Central memory CD8-positive, alpha-beta T cell (primary cell): ENCODE data around the gene ARID2.

Source experiments
- ATAC-seq: fragments of 150-1000 bp; cut with Tn5 transposase; replicated peaks from 2 replicates; pipeline ENCODE4 v1.10.0; 2022; ENCODE audit warnings: mild to moderate bottlenecking, moderate FRiP score, moderate number of reproducible peaks; ENCODE audit not compliant: poor library complexity, severe bottlenecking; ENCODE audit errors: extremely low read depth
- DNase-seq, 2 donors: peaks; one replicate each; pipeline ENCODE4 v3.0.0; 2021; ENCODE audit warnings: low spot score in 2 of 2
- H3K27ac Mint-ChIP-seq: one replicate; pipeline ENCODE4 v1.8.0; 2022; ENCODE audit warnings: low read depth, mild to moderate bottlenecking, moderate library complexity, mixed read lengths
- H3K27me3 Mint-ChIP-seq: one replicate; pipeline ENCODE4 v1.8.0; 2022; ENCODE audit warnings: mixed read lengths
- H3K36me3 Mint-ChIP-seq: one replicate; pipeline ENCODE4 v1.8.0; 2022; ENCODE audit warnings: mild to moderate bottlenecking, moderate library complexity, mixed read lengths; ENCODE audit not compliant: insufficient read depth
- H3K4me1 Mint-ChIP-seq: one replicate; pipeline ENCODE4 v1.8.0; 2022; ENCODE audit warnings: mixed read lengths
- H3K4me3 Mint-ChIP-seq: one replicate; pipeline ENCODE4 v1.8.0; 2022; ENCODE audit warnings: mild to moderate bottlenecking, moderate library complexity, mixed read lengths
- H3K9me3 Mint-ChIP-seq: one replicate; pipeline ENCODE4 v1.8.0; 2022; ENCODE audit warnings: mixed read lengths

The ARID2 gene

DNA sequence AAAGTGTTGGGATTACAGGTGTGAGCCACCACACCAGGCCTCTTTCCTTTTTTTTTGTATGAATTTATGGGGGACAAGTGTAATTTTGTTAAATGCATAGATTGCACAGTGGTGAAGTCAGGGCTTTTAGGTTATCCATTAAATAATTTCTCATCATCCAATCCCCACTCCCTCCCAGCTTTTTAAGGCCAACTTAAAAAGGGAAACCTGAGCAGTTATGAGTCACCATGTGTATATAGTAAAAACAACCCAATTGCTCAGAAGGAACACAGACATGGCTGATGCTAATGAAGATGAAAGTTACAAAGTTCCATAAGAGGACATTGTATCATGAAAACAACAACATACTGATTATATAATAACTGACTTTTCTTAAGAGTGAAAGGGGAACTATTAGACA lies 25.6 kb upstream of the ARID2 start:
- Mint-ChIP-seq H3K4me3 (no peak overlapping the region), H3K36me3 (no peaks in the 10 kb centered on the region), H3K27ac (no peak overlapping the region), H3K27me3 (no peaks in the 10 kb centered on the region), H3K4me1 (peaks cover 9% of the 10 kb centered on the region), H3K9me3 (no peaks in the 10 kb centered on the region)
- no peak for ATAC-seq
- DNase-seq = no peak

DNA sequence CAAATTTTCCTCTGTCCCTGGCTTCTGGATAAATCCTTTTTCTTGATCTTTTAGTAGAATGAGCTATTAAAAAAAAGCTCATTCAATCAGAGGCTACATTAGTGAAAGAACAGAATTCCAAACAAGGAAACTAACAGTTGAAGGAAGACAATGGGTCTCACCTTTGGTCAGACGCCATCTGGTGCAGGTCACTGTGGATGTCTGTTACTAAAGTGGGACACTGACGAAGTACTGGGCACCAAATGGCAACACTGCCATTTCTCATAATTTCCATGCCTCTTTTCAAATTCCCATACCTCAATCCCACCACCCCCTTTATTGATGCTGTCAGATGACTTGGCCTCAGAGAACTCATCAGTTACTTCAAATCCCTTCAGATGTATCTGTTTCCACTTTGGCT lies 24.5 kb upstream of the ARID2 start:
- Mint-ChIP-seq H3K9me3 (no peaks in the 10 kb centered on the region), H3K36me3 (no peaks in the 10 kb centered on the region), H3K4me3 (no peak overlapping the region), H3K27me3 (no peaks in the 10 kb centered on the region), H3K4me1 (peaks cover 15% of the 10 kb centered on the region), H3K27ac (no peak overlapping the region)
- ATAC-seq (no peak), DNase-seq (no peak)

DNA sequence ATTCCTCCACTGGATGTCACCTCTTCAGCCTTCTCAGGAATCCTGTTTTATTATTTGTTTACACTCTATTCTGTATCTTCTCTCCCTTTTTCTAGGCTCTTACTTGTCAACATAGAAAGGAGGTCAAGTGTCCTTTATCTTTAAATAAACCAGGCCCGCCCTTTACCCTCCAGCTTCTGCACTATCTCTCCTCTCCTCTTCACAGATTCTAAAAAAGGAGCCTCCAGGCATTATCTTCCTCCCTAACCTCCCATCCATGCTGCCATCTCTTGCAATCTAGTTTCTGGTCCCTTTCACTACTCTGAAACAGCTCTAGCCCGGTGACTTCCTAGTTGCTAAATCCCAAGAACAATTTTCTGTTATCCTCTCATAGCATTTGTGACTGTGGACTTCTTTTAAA lies 24.1 kb upstream of the ARID2 start:
- no peaks in the 10 kb centered on the region for H3K9me3 Mint-ChIP-seq
- no peaks in the 10 kb centered on the region for H3K27me3 Mint-ChIP-seq
- H3K4me3 Mint-ChIP-seq = no peak overlapping the region
- no peaks in the 10 kb centered on the region for H3K36me3 Mint-ChIP-seq
- H3K4me1 Mint-ChIP-seq = peaks cover 15% of the 10 kb centered on the region
- no peak for DNase-seq
- H3K27ac Mint-ChIP-seq = no peak overlapping the region
- ATAC-seq = no peak

DNA sequence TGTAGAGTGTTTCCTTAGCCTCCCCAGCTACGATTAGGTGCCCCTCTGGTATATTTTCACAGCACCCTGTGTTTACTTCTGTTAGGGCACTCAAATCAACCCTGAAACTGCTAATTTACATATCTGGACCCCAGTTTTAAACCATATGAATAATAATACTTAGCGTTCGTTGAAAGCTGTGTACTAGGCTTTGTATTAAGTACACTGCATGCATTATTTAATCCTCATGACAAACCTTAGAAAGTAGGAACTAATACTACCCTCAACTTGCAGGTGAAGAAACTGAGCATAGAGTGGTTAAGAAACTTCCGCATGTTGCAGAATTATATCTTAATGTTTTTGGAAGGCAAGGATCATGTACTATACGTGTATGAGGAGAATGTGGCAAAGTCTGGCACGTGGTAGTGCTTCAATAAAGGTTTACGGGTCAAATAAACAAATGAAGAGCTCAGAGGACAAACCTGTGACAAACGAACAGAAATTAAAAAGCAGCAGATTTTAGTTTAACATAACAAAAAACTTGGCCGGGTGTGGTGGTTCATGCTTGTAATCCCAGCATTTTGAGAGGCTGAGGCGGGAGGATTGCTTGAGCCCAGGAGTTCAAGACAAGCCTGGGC lies 22.2 kb upstream of the ARID2 start:
- no peak for ATAC-seq

DNA sequence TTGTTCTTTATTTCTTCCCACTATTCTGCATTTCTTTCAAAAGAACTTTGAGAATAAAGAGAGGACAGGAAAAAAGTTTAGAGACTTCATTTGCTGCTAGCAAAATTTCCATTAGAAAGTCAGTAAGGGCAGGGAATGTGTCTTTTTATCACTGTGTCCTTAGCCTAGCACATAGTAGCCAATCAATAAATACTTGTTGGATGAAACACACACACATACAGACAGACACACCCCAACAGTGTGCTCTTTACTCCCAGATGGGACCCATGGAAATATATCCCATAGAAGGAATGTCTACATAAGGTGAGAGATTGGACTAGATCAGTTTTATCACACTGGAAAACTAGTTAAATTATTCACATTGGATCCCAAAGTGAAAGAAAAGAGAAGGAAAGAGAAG lies 21.1 kb upstream of the ARID2 start:
- no peaks in the 10 kb centered on the region for H3K9me3 Mint-ChIP-seq
- no peak for DNase-seq
- peaks cover 2% of the 10 kb centered on the region for H3K36me3 Mint-ChIP-seq
- no peak overlapping the region for H3K4me3 Mint-ChIP-seq
- H3K27ac Mint-ChIP-seq = no peak overlapping the region
- peaks cover 25% of the 10 kb centered on the region for H3K4me1 Mint-ChIP-seq
- no peaks in the 10 kb centered on the region for H3K27me3 Mint-ChIP-seq
- no peak for ATAC-seq

More for the DNA sequence above, 22.2 kb upstream of the ARID2 start:
- peaks cover under 1% of the 10 kb centered on the region for H3K36me3 Mint-ChIP-seq
- no peak overlapping the region for H3K4me3 Mint-ChIP-seq
- H3K9me3 Mint-ChIP-seq = no peaks in the 10 kb centered on the region
- DNase-seq = no peak
- no peaks in the 10 kb centered on the region for H3K27me3 Mint-ChIP-seq
- H3K4me1 Mint-ChIP-seq = peaks cover 17% of the 10 kb centered on the region
- no peak overlapping the region for H3K27ac Mint-ChIP-seq

DNA sequence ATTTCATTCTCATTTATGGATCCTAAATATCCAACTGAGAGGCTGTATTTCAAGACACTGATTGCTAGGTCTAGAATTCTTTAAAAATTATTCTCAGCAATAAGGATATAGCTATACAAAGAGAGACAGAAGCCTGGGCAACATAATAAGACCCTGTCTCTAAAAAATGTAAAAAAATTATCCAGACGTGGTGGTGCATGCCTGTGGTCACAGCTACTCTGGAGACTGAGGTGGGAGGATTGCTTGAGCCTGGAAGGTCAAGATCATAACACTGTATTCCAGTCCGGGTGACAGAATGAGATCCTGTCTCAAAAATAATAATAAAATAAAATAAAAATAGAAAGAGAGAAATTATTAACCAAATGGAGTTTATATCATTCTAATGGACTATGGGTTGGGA lies 20.6 kb upstream of the ARID2 start:
- Mint-ChIP-seq H3K27me3 (no peaks in the 10 kb centered on the region), H3K4me3 (no peak overlapping the region), H3K36me3 (peaks cover 2% of the 10 kb centered on the region), H3K4me1 (peaks cover 30% of the 10 kb centered on the region), H3K9me3 (no peaks in the 10 kb centered on the region), H3K27ac (no peak overlapping the region)
- ATAC-seq = no peak
- no peak for DNase-seq

DNA sequence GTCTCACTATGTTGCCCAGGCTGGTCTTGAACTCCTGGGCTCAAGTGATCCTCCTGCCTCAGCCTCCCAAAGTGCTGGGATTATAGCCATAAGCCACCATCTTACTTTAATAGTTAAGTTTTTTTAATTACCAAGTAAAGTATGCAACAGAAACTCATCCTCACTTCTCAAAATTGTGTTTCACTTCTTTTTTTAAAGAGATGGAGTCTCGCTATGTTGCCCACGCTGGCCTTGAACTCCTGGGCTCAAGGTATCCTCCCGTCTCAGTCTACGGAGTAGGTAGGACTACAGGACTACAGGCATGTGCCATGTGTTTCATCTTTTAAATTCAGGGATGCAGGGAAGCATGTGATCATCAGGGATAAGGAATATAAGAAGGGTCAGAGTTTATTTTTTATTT lies 17.2 kb upstream of the ARID2 start:
- no peaks in the 10 kb centered on the region for H3K27me3 Mint-ChIP-seq
- H3K27ac Mint-ChIP-seq = no peak overlapping the region
- H3K4me3 Mint-ChIP-seq = no peak overlapping the region
- no peaks in the 10 kb centered on the region for H3K9me3 Mint-ChIP-seq
- ATAC-seq (no peak), DNase-seq (no peak)
- peaks cover 2% of the 10 kb centered on the region for H3K36me3 Mint-ChIP-seq
- H3K4me1 Mint-ChIP-seq = peaks cover 39% of the 10 kb centered on the region

DNA sequence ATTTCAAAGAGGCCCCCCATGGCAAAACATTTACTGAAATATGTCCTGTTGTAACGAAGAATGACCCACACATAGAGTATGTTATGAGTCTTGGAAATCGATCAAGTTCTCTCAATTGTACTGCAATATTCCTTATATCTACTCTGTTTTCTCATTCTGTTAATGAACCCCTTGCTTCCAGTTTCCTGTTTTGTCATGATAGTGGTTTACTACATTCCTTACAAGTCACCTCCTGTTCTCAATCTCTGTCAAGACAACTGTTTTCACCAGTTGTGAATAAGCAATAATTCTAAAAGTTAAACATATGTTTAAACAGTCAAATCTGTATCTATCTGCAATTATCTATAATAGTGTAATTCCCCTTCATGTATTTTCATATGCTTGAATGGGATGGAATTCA lies 16.4 kb upstream of the ARID2 start:
- no peaks in the 10 kb centered on the region for H3K9me3 Mint-ChIP-seq
- no peak for DNase-seq
- H3K4me1 Mint-ChIP-seq = peaks cover 35% of the 10 kb centered on the region
- H3K36me3 Mint-ChIP-seq = peaks cover 2% of the 10 kb centered on the region
- no peak overlapping the region for H3K4me3 Mint-ChIP-seq
- ATAC-seq = no peak
- no peaks in the 10 kb centered on the region for H3K27me3 Mint-ChIP-seq
- no peak overlapping the region for H3K27ac Mint-ChIP-seq

DNA sequence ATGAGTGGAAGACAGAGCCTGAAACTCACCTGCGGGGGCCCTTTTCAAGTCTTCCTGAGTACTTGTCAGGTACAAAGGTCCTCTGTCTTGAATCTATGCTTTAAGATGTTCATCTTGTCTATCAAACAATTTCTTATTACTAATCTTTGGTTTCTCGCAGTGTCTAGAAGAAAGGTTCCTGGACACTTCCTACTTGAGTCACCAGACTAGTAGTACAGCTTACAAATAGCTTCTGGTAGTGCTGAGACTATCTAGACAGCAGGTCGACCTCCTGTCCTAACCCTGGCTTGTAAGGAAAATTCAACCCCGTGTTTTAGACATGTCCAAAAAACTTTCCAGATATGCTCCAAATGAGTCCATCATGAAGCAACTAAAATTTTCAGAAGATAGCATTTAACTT lies 11.2 kb upstream of the ARID2 start:
- ATAC-seq = no peak
- Mint-ChIP-seq H3K9me3 (no peaks in the 10 kb centered on the region), H3K27me3 (no peaks in the 10 kb centered on the region), H3K4me1 (peaks cover 67% of the 10 kb centered on the region), H3K36me3 (peaks cover 2% of the 10 kb centered on the region), H3K27ac (no peak overlapping the region), H3K4me3 (no peak overlapping the region)
- DNase-seq = no peak

DNA sequence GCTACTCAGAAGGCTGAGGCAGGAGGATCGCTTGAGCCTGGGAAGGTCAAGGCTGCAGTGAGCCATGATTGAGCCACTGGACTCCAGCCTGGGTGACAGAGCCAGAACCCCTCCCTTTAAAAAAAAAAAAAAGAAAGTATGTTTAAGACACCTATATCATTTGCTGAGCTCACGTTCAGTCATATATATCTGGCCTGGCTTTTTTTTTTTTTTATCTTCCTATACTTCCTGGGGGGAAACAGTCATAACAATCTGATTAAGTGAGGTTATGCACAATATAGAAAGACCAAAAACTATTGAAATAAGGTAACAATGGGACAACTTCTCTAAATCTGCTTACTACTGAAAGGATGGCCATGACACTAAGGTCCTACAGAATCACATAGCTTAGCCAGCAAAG lies 9.4 kb upstream of the ARID2 start:
- peaks cover 55% of the 10 kb centered on the region for H3K4me1 Mint-ChIP-seq
- H3K27me3 Mint-ChIP-seq = no peaks in the 10 kb centered on the region
- H3K36me3 Mint-ChIP-seq = peaks cover 2% of the 10 kb centered on the region
- no peaks in the 10 kb centered on the region for H3K9me3 Mint-ChIP-seq
- no peak for DNase-seq
- no peak for ATAC-seq
- no peak overlapping the region for H3K4me3 Mint-ChIP-seq
- H3K27ac Mint-ChIP-seq = no peak overlapping the region

DNA sequence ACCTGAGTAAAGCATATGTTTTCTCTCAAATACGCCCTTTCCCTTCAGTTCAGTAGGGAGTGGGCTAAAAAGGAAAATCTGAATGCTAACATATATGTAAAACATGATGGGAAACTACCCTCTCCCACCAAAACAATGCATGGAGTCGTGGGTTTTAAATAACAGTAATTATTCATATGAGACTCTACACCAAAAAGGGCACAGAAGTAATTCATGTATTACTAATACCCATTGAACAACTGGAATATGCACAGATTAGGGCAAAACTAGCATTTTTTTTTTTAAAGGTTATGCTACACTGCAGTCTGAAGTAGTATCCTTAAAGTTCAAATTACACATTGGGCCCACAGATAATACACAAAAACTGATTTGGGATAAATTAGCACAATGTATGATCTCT lies 8.1 kb upstream of the ARID2 start:
- no peaks in the 10 kb centered on the region for H3K9me3 Mint-ChIP-seq
- H3K27ac Mint-ChIP-seq = no peak overlapping the region

DNA sequence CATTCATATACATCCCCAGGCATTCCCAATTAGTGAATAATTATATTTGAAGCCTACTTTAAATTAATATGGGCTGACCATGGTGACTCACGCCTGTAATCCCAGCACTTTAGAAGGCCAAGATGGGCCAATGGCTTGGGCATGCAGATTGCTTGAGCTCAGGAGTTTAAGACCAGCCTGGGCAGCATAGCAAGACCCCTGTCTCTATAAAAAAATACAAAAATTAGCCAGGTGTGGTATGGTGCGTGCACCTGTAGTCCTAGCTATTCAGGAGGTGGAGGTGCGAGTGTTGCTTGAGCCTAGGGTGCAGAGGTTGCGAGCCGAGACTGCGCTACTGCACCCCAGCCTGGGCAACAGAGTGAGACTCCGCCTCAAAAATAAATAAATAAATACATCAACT lies 7.6 kb upstream of the ARID2 start:
- no peaks in the 10 kb centered on the region for H3K27me3 Mint-ChIP-seq
- H3K36me3 Mint-ChIP-seq = peaks cover 6% of the 10 kb centered on the region
- H3K27ac Mint-ChIP-seq = no peak overlapping the region
- H3K9me3 Mint-ChIP-seq = no peaks in the 10 kb centered on the region
- peak overlapping the region; percentile 69 for H3K4me3 Mint-ChIP-seq
- no peak for ATAC-seq
- no peak for DNase-seq
- H3K4me1 Mint-ChIP-seq = peaks cover 59% of the 10 kb centered on the region

More for the DNA sequence above, 8.1 kb upstream of the ARID2 start:
- no peak for DNase-seq
- no peak for ATAC-seq
- Mint-ChIP-seq H3K27me3 (no peaks in the 10 kb centered on the region), H3K4me1 (peaks cover 63% of the 10 kb centered on the region), H3K4me3 (peak overlapping the region; percentile 69), H3K36me3 (peaks cover 6% of the 10 kb centered on the region)

DNA sequence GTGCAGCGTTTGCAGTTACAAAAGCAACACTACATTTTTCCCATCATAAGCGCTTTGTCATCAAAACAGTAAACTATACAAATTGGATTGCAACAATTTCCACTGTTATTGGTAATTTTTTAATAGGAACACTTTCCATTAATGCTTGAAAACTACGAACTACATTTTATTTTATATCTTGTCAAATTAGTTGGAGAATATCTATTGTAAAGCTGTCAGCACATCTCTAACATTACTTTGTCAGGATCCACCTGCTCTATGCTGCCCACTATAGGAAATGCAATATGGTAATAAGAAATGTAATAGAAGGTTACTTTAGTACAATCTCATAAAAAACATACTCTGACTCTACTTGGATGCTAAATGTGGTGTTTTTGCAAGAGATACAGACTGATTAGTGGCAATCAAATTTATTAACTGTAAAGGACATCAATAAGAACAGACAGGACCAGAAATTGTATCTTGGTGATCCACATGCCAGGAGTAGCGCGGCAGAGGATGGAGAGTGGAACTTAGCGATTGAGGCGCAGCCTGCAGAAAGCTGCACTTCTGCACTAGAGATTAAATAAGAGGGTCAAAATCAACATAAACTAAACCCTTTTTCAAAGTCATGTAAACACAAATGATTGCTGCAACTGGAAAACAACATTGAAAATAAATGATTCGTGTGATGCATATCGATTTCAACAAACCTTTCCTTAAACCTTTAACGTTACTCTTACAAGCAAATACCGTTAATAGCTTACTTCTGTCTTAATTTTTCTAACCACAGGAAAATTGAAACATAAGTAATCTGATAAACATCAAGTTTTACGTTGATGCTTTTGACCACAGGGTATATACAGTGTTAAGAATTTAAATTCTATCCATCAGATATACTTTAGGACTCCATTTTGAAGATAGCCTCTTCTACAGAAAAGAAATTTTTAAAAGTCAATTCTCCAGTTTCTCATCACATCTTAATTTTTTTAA lies 3.6 kb upstream of the ARID2 start:
- DNase-seq = no peak
- H3K4me1 Mint-ChIP-seq = peaks cover 49% of the 10 kb centered on the region
- no peaks in the 10 kb centered on the region for H3K9me3 Mint-ChIP-seq
- no peaks in the 10 kb centered on the region for H3K27me3 Mint-ChIP-seq
- peak overlapping the region; percentile 88 for H3K4me3 Mint-ChIP-seq
- H3K27ac Mint-ChIP-seq = peak overlapping the region; percentile 99
- ATAC-seq = no peak
- H3K36me3 Mint-ChIP-seq = peaks cover 28% of the 10 kb centered on the region
